Hindlimb muscle (tissue), 1 donor: ENCODE data around the gene RAB24. TPM values are rescaled to one million over a fixed set of nuclear protein-coding genes. Genes with fewer than 3 reads are reported as not detected.
A peak's percentile ranks its signal among the peaks of the same experiment; 100 is the strongest.
"Not testable (repeated sequence)": the region's sequence is repeated elsewhere in the genome, so short reads cannot be mapped to it uniquely, and the experiment has no call there.

Source experiments
- DNase-seq: peaks from one replicate; pipeline ENCODE4 v3.0.0-alpha.2; 2013
- polyA plus RNA-seq: library from polyadenylated mRNA; unstranded; fragments of 120-200 nt; gene quantifications from one replicate; pipeline ENCODE4 v1.2.1, GENCODE V29; 2013; ENCODE audit not compliant: insufficient read length

Gene RAB24
- polyA plus RNA-seq = 23.0 TPM

GRCh38 chr5:177303121-177303924 is at the start of gene RAB24, which contains the start of gene PRELID1:
Gene RAB24 (minus strand): TSS chr5:177303719. CDS start chr5:177303288, 431 bp downstream.
Gene PRELID1 (plus strand): TSS chr5:177303799. CDS start chr5:177303986, 187 bp downstream.
- peak; percentile 91 for DNase-seq

GRCh38 chr5:177353093-177353492 is 49.6 kb upstream of the RAB24 start:
- DNase-seq = no peak

GRCh38 chr5:177351392-177352329 is 48.1 kb upstream of the RAB24 start, which contains the start of gene LMAN2:
Gene LMAN2 (minus strand): TSS chr5:177351668. CDS start chr5:177351647, 21 bp downstream.
- DNase-seq = peak; percentile 94

- DNase-seq = no peak
Observed at GRCh38 chr5:177350776-177351391, 47.4 kb upstream of the RAB24 start.

- no peak for DNase-seq
Observed at GRCh38 chr5:177349762-177350161, 46.2 kb upstream of the RAB24 start.

GRCh38 chr5:177349362-177349647 is 45.8 kb upstream of the RAB24 start:
- DNase-seq = no peak

GRCh38 chr5:177347699-177348098 is 44.2 kb upstream of the RAB24 start:
- no peak for DNase-seq

- DNase-seq = no peak
Observed at GRCh38 chr5:177346820-177347219, 43.3 kb upstream of the RAB24 start.

GRCh38 chr5:177344891-177345290 is 41.4 kb upstream of the RAB24 start:
- DNase-seq = no peak

- DNase-seq = no peak
Observed at GRCh38 chr5:177343777-177344176, 40.3 kb upstream of the RAB24 start.

- DNase-seq = not testable (repeated sequence)
Observed at GRCh38 chr5:177343000-177343399, 39.5 kb upstream of the RAB24 start.

GRCh38 chr5:177339107-177339638 is 35.7 kb upstream of the RAB24 start:
- no peak for DNase-seq

- DNase-seq = no peak
Observed at GRCh38 chr5:177338251-177339106, 35.0 kb upstream of the RAB24 start.

- DNase-seq = no peak
Observed at GRCh38 chr5:177336603-177337494, 33.3 kb upstream of the RAB24 start.

- DNase-seq = no peak
Observed at GRCh38 chr5:177336112-177336511, 32.6 kb upstream of the RAB24 start.

- no peak for DNase-seq
Observed at GRCh38 chr5:177335701-177336065, 32.2 kb upstream of the RAB24 start.

GRCh38 chr5:177334781-177335700 is 31.5 kb upstream of the RAB24 start:
- no peak for DNase-seq

GRCh38 chr5:177334155-177334551 is 30.6 kb upstream of the RAB24 start:
- no peak for DNase-seq

- DNase-seq = no peak
Observed at GRCh38 chr5:177333420-177334154, 30.1 kb upstream of the RAB24 start.
